Stimulated activated CD8-positive, alpha-beta memory T cell treated with anti-CD3 and anti-CD28 coated beads, Interleukin-12 subunit alpha, Interleukin-12 subunit beta, amount 100 ng/mL, for 4 hours (primary cell): ENCODE results near the gene FRAS1.
"Not testable (repeated sequence)": the region's sequence is repeated elsewhere in the genome, so short reads cannot be mapped to it uniquely, and the experiment has no call there.

Experiments used
- DNase-seq: peaks from one replicate; pipeline ENCODE4 v3.0.0-alpha.2; 2020; ENCODE audit warnings: low read depth

Gene FRAS1

DNA sequence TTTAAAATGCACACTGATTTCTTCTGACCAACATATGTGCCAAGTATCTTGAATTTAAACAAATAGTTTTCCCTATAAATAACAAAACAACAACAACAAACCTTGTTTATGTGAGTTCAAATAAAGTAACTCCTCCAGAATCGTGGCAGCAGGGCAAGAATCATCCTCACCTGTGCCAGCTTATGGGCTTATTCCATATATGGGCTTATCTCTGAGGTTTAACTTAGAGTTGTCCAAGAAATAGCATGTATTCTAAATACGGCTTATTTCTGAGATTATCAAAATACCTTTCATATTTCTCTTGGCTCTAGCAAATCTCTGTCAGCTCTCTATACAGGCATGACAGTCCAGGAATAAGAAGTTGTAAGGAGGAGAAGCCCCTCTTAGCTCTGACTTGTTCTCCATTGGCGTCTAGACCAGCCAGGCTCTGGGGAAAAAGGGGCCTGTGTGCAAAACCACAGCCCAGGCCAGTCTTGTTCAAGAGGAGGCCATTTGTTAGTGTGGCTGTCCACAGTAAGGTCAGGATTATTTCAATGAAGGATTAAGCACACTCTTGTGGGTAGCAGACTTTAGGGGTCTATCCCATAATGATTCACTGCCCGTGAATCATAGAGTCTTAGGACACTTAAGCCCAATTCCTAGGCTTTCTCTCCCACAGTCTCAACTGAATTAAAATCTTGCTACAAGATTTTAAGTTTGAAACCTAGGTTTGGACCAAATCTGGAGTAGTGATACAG lies 63.2 kb downstream of the FRAS1 start:
- no peak for DNase-seq

DNA sequence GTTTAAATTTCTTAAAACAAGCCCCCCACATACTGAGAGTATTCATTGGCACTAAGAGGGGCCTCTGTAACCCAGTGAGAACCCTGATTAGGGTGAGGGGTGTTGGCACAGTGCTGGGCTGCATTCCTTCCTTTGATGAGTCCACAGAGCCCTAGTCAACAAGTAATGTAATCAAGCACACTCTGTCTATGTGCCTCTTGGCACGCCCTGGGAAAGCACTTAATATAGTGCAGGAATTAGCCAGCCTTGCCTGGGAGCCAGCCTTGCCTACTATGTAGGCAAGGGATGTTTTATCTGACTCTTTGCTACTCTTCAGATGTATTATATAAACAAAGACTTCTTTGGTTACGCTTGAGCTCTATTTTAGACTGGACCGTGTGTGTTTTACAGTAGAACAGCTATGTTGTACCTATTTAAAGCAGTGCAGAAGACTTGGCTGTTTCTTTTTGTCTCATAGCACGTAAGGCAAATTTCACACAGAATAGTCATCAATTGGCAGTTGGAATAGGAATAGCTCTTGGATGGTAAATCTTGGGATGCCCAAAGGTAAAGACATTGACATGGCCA lies 64.3 kb downstream of the FRAS1 start:
- no peak for DNase-seq

GRCh38 chr4:78125834-78126331 lies 68.8 kb downstream of the FRAS1 start:
- not testable (repeated sequence) for DNase-seq

DNA sequence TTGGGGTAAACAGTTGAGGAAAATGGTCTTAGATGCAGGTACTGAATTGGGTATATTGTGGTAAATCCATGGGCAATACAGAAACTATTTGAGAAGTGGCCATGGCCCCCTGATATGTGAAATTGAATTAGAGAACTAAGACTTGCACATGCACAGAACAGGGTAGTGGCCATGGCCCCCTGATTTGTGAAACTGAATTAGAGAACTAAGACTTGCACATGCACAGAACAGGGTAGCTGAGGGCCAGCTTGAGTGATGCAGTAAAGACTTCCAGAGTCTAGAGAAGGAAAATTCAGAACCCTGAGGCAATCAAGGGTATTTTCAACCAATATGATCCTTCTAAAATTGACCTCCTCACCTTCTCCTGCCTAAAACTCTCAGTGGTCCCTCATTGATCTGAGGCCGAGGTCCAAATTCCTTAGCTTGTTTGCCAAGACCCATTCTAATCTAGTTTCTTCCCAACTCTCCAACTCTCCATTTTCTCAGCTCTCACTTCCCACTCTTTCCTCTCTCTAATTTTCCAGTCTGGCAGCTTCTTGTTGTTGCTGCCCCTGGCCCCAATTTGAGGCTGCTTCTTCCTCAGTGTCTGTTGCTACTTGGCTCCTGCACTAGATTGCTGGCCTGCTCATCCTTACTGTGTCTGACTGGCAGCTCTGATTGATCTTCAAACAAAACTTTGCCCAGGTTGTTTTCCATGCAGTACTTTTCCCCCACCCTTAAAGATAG lies 72.4 kb downstream of the FRAS1 start:
- DNase-seq, result no peak

- no peak for DNase-seq
These were observed 74.3 kb downstream of the FRAS1 start for GRCh38 chr4:78131403-78131802.

DNA sequence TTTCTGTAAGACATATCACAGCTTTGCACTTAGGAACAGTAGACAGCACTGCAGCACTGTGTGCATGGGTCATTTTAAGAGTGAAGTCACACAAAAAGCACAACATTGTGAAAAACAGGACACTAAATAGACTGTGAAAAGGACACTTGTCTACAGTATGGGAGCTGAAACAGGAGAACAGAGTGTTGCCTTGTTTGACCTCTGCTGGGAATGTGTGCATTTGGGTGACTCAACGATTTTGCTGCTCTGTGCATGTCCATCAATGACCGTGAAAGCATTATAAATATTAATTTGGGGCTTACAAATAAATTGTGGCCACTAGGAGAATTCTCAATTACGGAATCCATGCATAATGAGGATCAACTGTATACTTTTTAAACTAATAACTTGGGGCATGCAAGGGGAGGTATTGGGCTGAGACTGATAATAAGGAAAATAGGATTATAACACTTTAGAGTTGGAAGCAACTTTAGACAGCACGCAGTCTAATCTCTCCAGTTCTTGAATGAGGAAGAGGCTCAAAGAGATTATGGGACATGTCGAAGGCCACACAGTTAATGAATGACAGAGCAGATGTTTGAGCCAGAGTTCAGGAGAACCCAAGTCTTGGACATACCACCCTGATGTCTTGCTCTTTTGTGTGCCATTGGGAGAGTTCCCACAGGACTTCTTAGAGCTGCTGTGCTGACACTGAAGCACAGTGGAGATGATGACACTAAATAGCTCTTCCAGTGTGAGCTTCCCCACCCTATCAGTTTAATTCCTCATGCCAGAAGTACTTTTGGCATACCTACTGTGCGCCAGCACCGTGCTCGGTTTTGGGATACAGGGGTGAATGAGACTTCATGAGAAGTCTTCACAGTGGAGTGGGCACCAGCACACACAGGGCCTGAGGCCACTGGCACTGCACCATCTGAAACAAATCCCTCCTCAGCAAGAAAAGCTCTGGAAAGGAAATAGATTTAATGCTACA lies 79.3 kb downstream of the FRAS1 start:
- no peak for DNase-seq

- DNase-seq, result no peak
These were observed 80.4 kb downstream of the FRAS1 start for GRCh38 chr4:78137532-78137931.

GRCh38 chr4:78138252-78138651 lies 81.1 kb downstream of the FRAS1 start:
- DNase-seq, result no peak

DNA sequence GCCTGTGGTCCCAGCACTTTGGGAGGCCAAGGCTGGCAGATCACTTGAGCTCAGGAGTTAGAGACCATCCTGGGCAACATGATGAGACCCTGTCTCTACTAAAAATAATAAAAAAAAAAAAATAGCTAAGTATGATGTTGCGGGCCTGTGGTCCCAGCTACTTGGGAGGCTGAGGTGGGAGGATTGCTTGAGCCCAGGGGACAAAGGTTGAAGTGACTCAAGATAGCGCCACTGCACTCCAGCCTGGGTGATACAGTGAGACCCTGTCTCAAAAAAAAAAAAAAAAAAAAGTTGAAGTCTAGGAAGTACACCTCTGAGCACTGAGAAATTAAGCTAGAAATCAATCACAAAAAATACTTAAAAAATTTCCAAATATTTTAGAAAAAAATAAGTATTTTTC lies 86.5 kb downstream of the FRAS1 start:
- no peak for DNase-seq

DNA sequence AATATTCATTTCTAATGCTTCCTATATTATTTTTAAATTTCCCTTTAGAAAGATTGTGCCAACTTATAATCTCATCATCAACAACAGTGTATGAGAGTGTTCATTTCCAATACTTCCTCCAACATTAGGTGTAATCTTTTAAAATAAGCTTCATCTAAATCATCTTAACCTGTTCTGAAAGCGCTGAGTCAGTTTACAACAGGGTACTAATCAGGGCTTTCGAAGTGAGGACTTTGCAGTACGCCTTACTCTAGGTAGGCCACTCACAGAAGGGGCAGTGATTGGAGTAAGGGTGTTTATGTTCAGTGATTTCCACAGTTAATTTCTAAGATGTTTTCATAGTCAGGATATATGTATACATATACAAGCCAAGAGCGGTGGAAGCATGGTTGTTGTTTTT lies 87.9 kb downstream of the FRAS1 start:
- no peak for DNase-seq

DNA sequence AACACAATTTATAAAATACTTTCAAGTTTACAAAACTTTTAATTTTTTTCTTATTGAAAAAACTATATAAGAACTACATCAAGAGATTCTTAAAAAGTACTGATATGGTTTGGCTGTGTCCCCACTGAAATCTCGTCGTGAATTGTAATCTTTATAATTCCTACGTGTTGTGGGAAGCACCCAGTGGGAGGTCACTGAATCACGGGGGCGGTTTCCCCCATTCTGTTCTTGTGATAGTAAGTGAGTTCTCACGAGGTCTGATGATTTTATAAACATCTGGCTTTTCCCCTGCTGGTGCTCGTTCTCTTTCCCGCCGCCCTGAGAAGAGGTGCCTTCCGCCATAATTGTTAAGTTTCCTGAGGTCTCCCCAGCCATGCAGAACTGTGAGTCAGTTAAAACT lies 88.5 kb downstream of the FRAS1 start:
- no peak for DNase-seq

DNA sequence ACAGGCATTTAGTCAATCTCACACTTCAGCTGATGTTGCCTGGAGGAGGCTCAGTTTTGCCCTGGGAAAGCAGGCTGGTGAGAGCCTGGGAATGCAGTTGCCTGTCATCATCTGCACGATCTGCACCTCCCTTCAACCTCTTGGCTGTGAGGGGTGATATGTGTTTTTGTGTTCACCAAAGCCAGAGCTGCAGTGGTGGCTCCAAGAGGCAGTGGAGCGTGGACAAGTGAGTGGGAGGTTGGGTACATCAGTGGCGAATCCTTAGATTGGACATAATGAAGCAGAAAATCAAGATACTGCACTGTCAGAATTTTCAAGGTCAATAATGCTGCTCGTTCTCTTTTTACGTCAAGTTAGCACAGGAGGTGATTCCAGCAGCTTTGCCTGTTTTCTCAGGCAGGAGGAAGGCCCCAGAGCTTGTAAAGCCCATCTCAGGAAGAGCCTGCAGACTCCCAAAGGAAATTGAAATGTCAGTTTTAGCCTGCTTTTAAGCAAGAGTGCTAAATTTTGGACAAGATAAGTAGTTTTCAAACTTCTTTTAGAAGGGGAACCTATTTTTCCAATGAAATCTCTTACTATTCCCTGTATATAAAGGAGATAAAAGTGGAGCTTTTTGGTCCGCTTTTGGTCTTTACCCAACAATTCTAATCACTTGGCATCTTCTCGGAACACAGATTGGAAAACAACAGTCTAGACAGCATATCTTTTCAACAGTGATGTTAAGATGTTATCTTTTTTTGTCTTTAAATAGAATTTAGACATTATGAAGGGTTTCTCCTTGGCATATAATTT lies 92.8 kb downstream of the FRAS1 start:
- DNase-seq, result no peak

DNA sequence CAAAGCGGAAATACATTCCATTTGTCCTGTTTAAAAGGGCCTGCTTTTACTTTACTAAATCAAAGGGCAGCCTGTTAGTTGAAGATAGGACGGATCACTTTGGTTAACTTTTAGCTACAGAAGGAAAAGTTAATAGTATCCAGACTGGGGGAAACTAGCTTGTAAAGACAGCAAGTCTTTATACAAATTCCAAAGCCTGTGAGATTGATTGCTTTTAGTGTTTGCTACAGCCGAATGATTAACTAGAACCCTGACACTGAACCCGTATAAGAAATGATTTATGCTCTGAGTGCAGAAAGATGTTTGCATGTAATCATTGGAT lies 93.4 kb downstream of the FRAS1 start:
- no peak for DNase-seq

DNA sequence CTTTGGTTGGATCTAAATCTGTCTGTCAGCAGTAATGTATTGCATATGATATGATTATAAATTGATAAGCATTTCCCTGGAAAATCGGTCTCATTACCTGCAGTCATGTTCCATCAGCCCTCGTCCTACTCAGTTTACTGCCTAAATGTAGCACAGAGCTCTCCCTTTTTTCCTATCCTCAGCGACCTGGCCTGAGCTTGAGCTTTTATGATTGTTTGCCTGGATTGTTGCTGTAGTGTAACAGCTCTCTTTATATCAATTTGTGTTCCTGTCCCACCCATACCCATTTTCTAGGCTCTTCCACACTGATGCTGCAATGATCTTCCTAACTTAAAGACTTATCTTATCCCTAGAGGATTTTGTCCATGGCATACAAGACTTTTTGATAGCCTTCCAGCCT lies 95.7 kb downstream of the FRAS1 start:
- no peak for DNase-seq

- no peak for DNase-seq
These were observed 98.0 kb downstream of the FRAS1 start for GRCh38 chr4:78154972-78155590.

- DNase-seq, result no peak
These were observed 98.5 kb downstream of the FRAS1 start for GRCh38 chr4:78155616-78156105.

GRCh38 chr4:78156520-78156919 lies 99.4 kb downstream of the FRAS1 start:
- DNase-seq, result no peak

DNA sequence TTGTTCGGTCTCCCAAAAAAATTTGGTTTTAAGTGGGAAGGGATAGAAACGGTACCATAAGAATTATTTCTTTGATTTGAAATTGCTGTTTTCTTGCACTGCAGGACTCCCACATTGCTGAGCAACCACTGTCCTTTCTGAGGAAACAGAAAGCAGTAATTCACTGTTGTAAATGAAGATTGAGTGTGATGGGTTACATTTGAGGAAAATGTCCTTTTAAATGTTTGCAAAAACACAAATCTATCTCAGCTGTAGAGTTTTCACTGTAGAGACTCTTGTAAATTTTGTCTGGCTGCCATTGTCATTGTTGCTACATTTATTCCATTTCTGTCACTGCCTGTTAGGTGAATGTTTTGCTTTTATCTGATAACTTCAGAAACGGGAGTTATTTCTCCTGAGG lies 105.2 kb downstream of the FRAS1 start:
- no peak for DNase-seq

DNA sequence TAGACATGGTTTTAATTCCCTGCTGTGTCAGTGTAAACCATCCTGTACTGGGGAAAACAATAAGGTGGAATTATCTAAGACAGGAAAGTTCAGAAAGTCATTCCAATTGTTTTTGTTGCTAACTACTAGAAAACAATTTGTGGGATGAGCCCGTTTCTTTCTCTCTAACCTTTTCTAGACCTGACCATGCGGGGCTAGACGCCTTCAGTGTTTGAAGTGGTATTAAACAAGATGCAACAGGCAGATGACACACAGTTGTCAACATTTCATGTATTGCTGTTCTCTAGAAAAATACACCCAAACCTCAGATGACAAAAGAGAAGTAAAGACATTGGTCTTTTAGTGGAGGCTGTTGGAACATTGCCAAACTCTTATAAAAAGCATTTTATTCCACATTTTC lies 105.7 kb downstream of the FRAS1 start:
- no peak for DNase-seq

- no peak for DNase-seq
These were observed 108.6 kb downstream of the FRAS1 start for GRCh38 chr4:78165758-78166157.

- no peak for DNase-seq
These were observed 109.5 kb downstream of the FRAS1 start for GRCh38 chr4:78166622-78167021.
